HepG2 (cell line): ENCODE measurements around the gene FURIN. TPM values are rescaled to one million over a fixed set of nuclear protein-coding genes. Genes with fewer than 3 reads are reported as not detected.

Source experiments
- HES4 ChIP-seq: sonication (generic); formaldehyde crosslinking; IDR thresholded peaks from 2 replicates; pipeline ENCODE4 v1.9.0; 2021; ENCODE audit warnings: mild to moderate bottlenecking, missing genetic modification reagents, borderline replicate concordance
- MEIS2 ChIP-seq: sonication (generic); formaldehyde crosslinking; IDR thresholded peaks from 2 replicates; pipeline ENCODE4 v1.9.0; 2021; ENCODE audit warnings: mild to moderate bottlenecking, missing genetic modification reagents
- SIX4 ChIP-seq: sonication (generic); formaldehyde crosslinking; IDR thresholded peaks from 2 replicates; pipeline ENCODE4 v1.4.0; 2020; ENCODE audit warnings: missing genetic modification reagents
- TBX2 ChIP-seq: sonication (generic); formaldehyde crosslinking; IDR thresholded peaks from 2 replicates; pipeline ENCODE4 v1.5.0; 2020; ENCODE audit warnings: missing genetic modification reagents, mild to moderate bottlenecking, borderline replicate concordance
- ZBTB40 ChIP-seq, 2 experiments: fragments of 450-650 bp in 1 of 2; sonication (generic) in 1 of 2; formaldehyde crosslinking in 1 of 2; IDR thresholded peaks; 2 replicates each; pipeline versions ENCODE4 v1.6.1 to v1.8.0; 2016 to 2022; ENCODE audit warnings: antibody characterized with exemption in 1 of 2, mild to moderate bottlenecking in 1 of 2, missing genetic modification reagents in 1 of 2
- ZBTB7A ChIP-seq: sonication (generic); formaldehyde crosslinking; IDR thresholded peaks from 2 replicates; pipeline ENCODE4 v1.8.0; 2022; ENCODE audit warnings: mild to moderate bottlenecking, missing genetic modification reagents
- ZFP36 ChIP-seq: fragments of 150-350 bp; IDR thresholded peaks from 2 replicates; pipeline ENCODE4 v1.6.1; 2018; ENCODE audit warnings: borderline replicate concordance, low read length, low read depth; ENCODE audit not compliant: partially characterized antibody
- ZFP41 ChIP-seq: sonication (generic); formaldehyde crosslinking; IDR thresholded peaks from 2 replicates; pipeline ENCODE4 v1.4.0; 2020; ENCODE audit warnings: mild to moderate bottlenecking, missing genetic modification reagents, borderline replicate concordance
- ZIK1 ChIP-seq: sonication (generic); formaldehyde crosslinking; IDR thresholded peaks from 2 replicates; pipeline ENCODE4 v1.5.0; 2020; ENCODE audit warnings: mild to moderate bottlenecking, low read depth, missing genetic modification reagents, borderline replicate concordance
- ZSCAN20 ChIP-seq: sonication (generic); formaldehyde crosslinking; IDR thresholded peaks from 2 replicates; pipeline ENCODE4 v1.4.0; 2020; ENCODE audit warnings: missing genetic modification reagents, mild to moderate bottlenecking, borderline replicate concordance
- polyA plus RNA-seq, 8 experiments: library from polyadenylated mRNA; depleted of rRNA in 3 of 8; stranded (reverse) in 7 of 8; unstranded in 1 of 8; fragments of >200 nt; fragmentation: Illumina TruSeq in 4 of 8; extraction: Trizol in 4 of 8; gene quantifications; 2 replicates each; pipeline versions ENCODE4 v1.2.1 to v1.2.3, GENCODE V29; 2011 to 2016; ENCODE audit warnings: low read depth in 4 of 8, missing spikeins in 1 of 8, mixed read lengths in 1 of 8; ENCODE audit not compliant: insufficient read depth in 1 of 8
- total RNA-seq, 5 experiments: library from RNA; depleted of rRNA; stranded (reverse); fragments of >200 nt; fragmentation: Illumina TruSeq; extraction: Trizol; gene quantifications; 2 replicates each; pipeline ENCODE4 v1.2.3, GENCODE V29; 2016; ENCODE audit warnings: low read depth in 1 of 5
- TF ChIP-seq, protein P1 (sequence below): IDR thresholded peaks from 2 replicates; pipeline ENCODE4 v1.6.1; 2016; ENCODE audit warnings: mild to moderate bottlenecking
- TF ChIP-seq, protein P2 (sequence below): IDR thresholded peaks from 2 replicates; pipeline ENCODE4 v1.6.1; 2016; ENCODE audit warnings: low read depth
- TF ChIP-seq, protein P3 (sequence below): sonication (generic); formaldehyde crosslinking; IDR thresholded peaks from 2 replicates; pipeline ENCODE4 v1.4.0; 2020; ENCODE audit warnings: missing genetic modification reagents

FURIN gene
- total and polyA plus RNA-seq, 2 of the 13 experiments (the other 11 are each of a cell fraction or from before 2014, with no cell fraction given) = 15.2 to 17.4 TPM

- TF ChIP-seq, protein P1, sequence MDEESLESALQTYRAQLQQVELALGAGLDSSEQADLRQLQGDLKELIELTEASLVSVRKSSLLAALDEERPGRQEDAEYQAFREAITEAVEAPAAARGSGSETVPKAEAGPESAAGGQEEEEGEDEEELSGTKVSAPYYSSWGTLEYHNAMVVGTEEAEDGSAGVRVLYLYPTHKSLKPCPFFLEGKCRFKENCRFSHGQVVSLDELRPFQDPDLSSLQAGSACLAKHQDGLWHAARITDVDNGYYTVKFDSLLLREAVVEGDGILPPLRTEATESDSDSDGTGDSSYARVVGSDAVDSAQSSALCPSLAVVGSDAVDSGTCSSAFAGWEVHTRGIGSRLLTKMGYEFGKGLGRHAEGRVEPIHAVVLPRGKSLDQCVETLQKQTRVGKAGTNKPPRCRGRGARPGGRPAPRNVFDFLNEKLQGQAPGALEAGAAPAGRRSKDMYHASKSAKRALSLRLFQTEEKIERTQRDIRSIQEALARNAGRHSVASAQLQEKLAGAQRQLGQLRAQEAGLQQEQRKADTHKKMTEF (CRISPR knock-in tag) = 0 out of 2 replicates have a peak, but pooled peaks have one; percentile 28
- no peak for TF ChIP-seq SIX4 (CRISPR knock-in tag)
- TF ChIP-seq ZSCAN20 (CRISPR knock-in tag) = 0 out of 2 replicates have a peak, but pooled peaks have one; percentile 31
- no peak for TF ChIP-seq ZFP36
- TF ChIP-seq ZBTB40 (IDR thresholded peaks at IDR 0.05) = no peak
- TF ChIP-seq ZBTB40 (CRISPR knock-in tag; IDR thresholded peaks at IDR 0.05) = no peak
- TF ChIP-seq ZFP41 (CRISPR knock-in tag) = no peak
- TF ChIP-seq, protein P2, sequence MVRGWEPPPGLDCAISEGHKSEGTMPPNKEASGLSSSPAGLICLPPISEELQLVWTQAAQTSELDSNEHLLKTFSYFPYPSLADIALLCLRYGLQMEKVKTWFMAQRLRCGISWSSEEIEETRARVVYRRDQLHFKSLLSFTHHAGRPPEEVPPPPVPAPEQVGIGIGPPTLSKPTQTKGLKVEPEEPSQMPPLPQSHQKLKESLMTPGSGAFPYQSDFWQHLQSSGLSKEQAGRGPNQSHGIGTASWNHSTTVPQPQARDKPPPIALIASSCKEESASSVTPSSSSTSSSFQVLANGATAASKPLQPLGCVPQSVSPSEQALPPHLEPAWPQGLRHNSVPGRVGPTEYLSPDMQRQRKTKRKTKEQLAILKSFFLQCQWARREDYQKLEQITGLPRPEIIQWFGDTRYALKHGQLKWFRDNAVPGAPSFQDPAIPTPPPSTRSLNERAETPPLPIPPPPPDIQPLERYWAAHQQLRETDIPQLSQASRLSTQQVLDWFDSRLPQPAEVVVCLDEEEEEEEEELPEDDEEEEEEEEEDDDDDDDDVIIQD (CRISPR knock-in tag) = no peak
- no peak; the same call in 1 of the 2 replicates for TF ChIP-seq ZIK1 (CRISPR knock-in tag)
- TF ChIP-seq HES4 = peak; percentile 23; the same call in 1 of the 2 replicates
- TF ChIP-seq MEIS2 (CRISPR knock-in tag) = peak; percentile 16; the same call in 1 of the 2 replicates
- TF ChIP-seq ZBTB7A (CRISPR knock-in tag) = no peak
- 0 out of 2 replicates have a peak, but pooled peaks have one; percentile 17 for TF ChIP-seq TBX2
- TF ChIP-seq, protein P3, sequence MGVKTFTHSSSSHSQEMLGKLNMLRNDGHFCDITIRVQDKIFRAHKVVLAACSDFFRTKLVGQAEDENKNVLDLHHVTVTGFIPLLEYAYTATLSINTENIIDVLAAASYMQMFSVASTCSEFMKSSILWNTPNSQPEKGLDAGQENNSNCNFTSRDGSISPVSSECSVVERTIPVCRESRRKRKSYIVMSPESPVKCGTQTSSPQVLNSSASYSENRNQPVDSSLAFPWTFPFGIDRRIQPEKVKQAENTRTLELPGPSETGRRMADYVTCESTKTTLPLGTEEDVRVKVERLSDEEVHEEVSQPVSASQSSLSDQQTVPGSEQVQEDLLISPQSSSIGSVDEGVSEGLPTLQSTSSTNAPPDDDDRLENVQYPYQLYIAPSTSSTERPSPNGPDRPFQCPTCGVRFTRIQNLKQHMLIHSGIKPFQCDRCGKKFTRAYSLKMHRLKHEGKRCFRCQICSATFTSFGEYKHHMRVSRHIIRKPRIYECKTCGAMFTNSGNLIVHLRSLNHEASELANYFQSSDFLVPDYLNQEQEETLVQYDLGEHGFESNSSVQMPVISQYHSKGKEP = 0 out of 2 replicates have a peak, but pooled peaks have one; percentile 60
These were observed 34.7 kb downstream of the FURIN start, which contains the start of gene MAN2A2 (continued) for GRCh38 chr15:90902840-90903732.
